ENCODE measurements around the gene SLC66A2. TPM values are rescaled to one million over a fixed set of nuclear protein-coding genes. Genes with fewer than 3 reads are reported as not detected.
"Not testable (repeated sequence)": the region's sequence is repeated elsewhere in the genome, so short reads cannot be mapped to it uniquely, and the experiment has no call there.

The SLC66A2 gene
- total RNA-seq: 10 to 100 TPM; 51.2 to 62.4 (median 54.1) TPM
- total RNA-seq (2013): 18.0 TPM

DNA sequence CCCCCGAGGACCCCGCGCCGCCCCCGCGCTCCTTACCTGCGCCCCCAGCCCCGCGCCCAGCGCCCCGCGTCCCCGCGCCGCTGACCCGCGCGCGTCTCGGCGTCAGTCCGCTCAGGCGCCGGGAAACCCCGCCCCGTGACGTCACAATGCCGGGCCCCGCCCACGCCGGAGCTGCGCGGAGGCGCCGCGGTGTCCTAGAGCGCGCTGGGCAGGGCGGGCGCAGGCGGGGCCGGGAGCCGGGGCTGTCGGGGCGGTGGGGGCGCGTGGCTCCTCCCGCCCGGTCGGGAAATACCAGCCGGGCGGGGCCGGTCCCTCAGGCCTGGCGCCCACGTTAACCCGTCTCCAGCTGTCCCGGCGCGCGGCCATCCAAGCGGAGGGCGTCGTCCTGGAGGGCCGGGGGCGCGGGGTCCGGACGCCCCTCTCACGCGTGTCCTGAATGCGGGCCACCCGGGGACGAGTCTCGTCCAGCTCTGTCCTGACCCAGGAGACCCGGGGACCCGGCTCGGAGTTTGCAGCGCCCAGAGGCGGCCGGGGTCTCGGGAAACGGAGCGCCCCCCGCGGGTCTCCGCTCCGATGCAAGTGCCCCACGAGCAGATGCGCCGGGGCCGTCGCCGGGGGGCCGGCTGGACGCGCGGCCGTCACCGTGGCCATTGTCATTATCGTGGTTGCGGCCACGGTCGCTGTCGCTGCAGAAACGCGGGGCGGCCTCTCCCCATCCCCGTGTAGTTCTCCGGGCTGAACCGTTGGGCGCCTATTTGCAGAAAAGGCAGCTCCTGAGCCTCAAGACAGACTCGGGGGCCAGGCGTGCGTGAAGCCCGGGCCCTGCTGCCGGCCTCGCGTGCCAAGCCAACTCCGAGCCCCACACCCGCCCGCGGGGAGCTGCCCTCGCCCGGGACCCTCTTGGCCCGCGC is at the start of gene SLC66A2:
TSS of gene SLC66A2 (minus strand) at position 109 of the 911 bp plus-strand sequence. CDS start 727 bp downstream, outside the sequence.
- Mint-ChIP-seq H3K27ac (peak within 1 kb of the TSS; percentile 76 to 79), H3K4me1 (peaks cover 21 to 30% of the 10 kb centered on the region in 2 donors), H3K36me3 (no peaks in the 10 kb centered on the region), H3K4me3 (peak within 1 kb of the TSS; percentile 90), H3K27me3 (ENCODE audit: low read depth in 2 of 2) (no peaks in the 10 kb centered on the region), H3K9me3 (no peaks in the 10 kb centered on the region)
- TF ChIP-seq, protein P1, sequence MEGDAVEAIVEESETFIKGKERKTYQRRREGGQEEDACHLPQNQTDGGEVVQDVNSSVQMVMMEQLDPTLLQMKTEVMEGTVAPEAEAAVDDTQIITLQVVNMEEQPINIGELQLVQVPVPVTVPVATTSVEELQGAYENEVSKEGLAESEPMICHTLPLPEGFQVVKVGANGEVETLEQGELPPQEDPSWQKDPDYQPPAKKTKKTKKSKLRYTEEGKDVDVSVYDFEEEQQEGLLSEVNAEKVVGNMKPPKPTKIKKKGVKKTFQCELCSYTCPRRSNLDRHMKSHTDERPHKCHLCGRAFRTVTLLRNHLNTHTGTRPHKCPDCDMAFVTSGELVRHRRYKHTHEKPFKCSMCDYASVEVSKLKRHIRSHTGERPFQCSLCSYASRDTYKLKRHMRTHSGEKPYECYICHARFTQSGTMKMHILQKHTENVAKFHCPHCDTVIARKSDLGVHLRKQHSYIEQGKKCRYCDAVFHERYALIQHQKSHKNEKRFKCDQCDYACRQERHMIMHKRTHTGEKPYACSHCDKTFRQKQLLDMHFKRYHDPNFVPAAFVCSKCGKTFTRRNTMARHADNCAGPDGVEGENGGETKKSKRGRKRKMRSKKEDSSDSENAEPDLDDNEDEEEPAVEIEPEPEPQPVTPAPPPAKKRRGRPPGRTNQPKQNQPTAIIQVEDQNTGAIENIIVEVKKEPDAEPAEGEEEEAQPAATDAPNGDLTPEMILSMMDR (IDR thresholded peaks at IDR 0.05): no peak
- no peak within 1 kb of the TSS for H3K27ac ChIP-seq (ENCODE audit: low read length)
- no peaks in the 10 kb centered on the region for H3K9me3 ChIP-seq (ENCODE audit: control insufficient read depth, insufficient read depth, low read length)
- peaks cover 2% of the 10 kb centered on the region for H3K36me3 ChIP-seq (ENCODE audit: control insufficient read depth, insufficient read depth, low read length)
- peaks cover 29% of the 10 kb centered on the region for H3K4me1 ChIP-seq (ENCODE audit: control insufficient read depth, insufficient read depth, low read length)
- peak within 1 kb of the TSS; percentile 56 for H3K4me3 ChIP-seq (ENCODE audit: low read length)
- peak; percentile 89 to 96 (median 92) for ATAC-seq
- peak; percentile 94 to 97 for DNase-seq
- under 1% methylated on average over 126 of the region's 126 CpGs for WGBS (ENCODE audit: insufficient coverage)
- H3K27me3 ChIP-seq (ENCODE audit: control insufficient read depth, insufficient read depth, low read length): no peaks in the 10 kb centered on the region
- intact Hi-C loops (cut with micrococcal nuclease): loop anchor here (1.0 to 5.0 kb wide), 3 partner anchors 12 to 81 kb away; partner anchors contain the start of genes RBFA and TXNL4A

DNA sequence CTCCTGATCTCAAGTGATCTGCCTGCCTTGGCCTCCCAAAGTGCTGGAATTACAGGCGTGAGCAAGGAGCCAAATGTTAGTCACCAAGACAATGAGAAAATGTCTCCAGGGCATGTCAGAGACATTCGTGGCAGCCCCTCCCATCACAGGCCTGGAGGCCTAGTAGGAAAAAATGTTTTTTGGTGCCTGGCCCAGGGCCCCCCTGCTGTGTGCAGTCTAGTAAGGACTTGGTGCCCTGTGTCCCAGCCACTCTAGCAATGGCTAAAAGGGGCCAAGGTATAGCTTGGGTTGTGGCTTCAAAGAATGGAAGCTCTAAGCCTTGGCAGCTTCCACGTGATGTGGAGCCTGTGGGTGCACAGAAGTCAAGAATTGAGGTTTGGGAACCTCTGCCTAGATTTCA is 49.4 kb upstream of the SLC66A2 start:
- peaks cover 0 to 6% of the 10 kb centered on the region in 2 donors for H3K9me3 Mint-ChIP-seq
- peaks cover 0 to 5% of the 10 kb centered on the region in 2 donors for H3K27me3 Mint-ChIP-seq (ENCODE audit: low read depth in 2 of 2)
- DNase-seq (no peak), ATAC-seq (no peak)
- H3K9me3 ChIP-seq (ENCODE audit: control insufficient read depth, insufficient read depth, low read length): peaks cover 4% of the 10 kb centered on the region
- H3K4me1 Mint-ChIP-seq: no peaks in the 10 kb centered on the region
- H3K27ac ChIP-seq (ENCODE audit: low read length): no peak overlapping the region
- H3K4me1 ChIP-seq (ENCODE audit: control insufficient read depth, insufficient read depth, low read length): no peaks in the 10 kb centered on the region
- H3K36me3 ChIP-seq (ENCODE audit: control insufficient read depth, insufficient read depth, low read length): no peaks in the 10 kb centered on the region
- no peak overlapping the region for H3K4me3 ChIP-seq (ENCODE audit: low read length)
- H3K27me3 ChIP-seq (ENCODE audit: control insufficient read depth, insufficient read depth, low read length): no peaks in the 10 kb centered on the region
- no peak overlapping the region for H3K4me3 Mint-ChIP-seq
- H3K36me3 Mint-ChIP-seq: no peaks in the 10 kb centered on the region
- TF ChIP-seq, protein P1 (IDR thresholded peaks at IDR 0.05): no peak
- intact Hi-C loops (cut with micrococcal nuclease): no loop called here
- no peak overlapping the region for H3K27ac Mint-ChIP-seq
- 76% methylated on average over 3 of the region's 3 CpGs for WGBS (ENCODE audit: insufficient coverage)

DNA sequence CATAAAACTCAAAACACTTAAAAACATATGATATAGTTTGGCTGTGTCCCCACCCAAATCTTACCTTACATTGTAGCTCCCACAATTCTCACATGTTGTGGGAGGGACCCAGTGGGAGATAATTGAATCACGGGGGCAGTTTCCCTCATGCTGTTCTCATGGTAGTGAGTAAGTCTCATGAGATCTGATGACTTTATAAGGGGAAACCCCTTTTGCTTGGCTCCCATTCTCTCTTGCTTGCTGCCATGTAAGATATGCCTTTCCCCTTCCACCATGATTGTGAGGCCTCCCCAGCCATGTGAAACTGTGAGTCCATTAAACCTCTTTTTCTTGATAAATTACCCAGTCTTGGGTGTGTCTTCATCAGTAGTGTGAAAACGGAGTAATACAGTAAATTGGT is 48.2 kb upstream of the SLC66A2 start:
- H3K27me3 Mint-ChIP-seq (ENCODE audit: low read depth in 2 of 2); H3K9me3 Mint-ChIP-seq; H3K4me1 ChIP-seq (ENCODE audit: control insufficient read depth, insufficient read depth, low read length); DNase-seq; H3K4me3 Mint-ChIP-seq; H3K4me3 ChIP-seq (ENCODE audit: low read length); H3K27ac ChIP-seq (ENCODE audit: low read length); H3K4me1 Mint-ChIP-seq; H3K9me3 ChIP-seq (ENCODE audit: control insufficient read depth, insufficient read depth, low read length); H3K27me3 ChIP-seq (ENCODE audit: control insufficient read depth, insufficient read depth, low read length); ATAC-seq; H3K36me3 ChIP-seq (ENCODE audit: control insufficient read depth, insufficient read depth, low read length); H3K27ac Mint-ChIP-seq; intact Hi-C loops (cut with micrococcal nuclease); H3K36me3 Mint-ChIP-seq: not testable (repeated sequence)
- WGBS (ENCODE audit: insufficient coverage): 77% methylated on average over 1 of the region's 2 CpGs

DNA sequence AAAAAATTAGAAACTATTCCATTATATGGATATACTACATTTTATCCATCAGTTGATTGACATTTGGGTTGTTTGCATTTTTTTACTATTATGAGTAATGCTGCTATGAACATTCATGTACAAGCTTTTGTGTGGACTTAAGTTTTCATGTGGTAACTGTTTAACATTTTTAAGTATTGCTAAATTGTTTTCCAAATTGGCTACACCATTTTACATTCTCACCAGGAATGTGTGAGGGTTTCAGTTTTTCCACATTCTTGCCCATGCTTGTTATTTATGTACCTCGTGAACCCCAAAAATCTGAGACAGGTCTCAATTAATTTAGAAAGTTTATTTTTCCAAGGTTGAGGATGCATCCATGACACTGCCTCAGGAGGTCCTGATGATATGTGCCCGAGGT is 40.0 kb upstream of the SLC66A2 start:
- ATAC-seq (no peak), DNase-seq (no peak)
- Mint-ChIP-seq H3K36me3 (no peaks in the 10 kb centered on the region), H3K9me3 (no peaks in the 10 kb centered on the region), H3K4me1 (peaks cover 18 to 19% of the 10 kb centered on the region in 2 donors), H3K27ac (no peak overlapping the region), H3K4me3 (no peak overlapping the region), H3K27me3 (ENCODE audit: low read depth in 2 of 2) (peaks cover 0 to 3% of the 10 kb centered on the region in 2 donors)
- H3K36me3 ChIP-seq (ENCODE audit: control insufficient read depth, insufficient read depth, low read length): no peaks in the 10 kb centered on the region
- peaks cover 12% of the 10 kb centered on the region for H3K4me1 ChIP-seq (ENCODE audit: control insufficient read depth, insufficient read depth, low read length)
- WGBS (ENCODE audit: insufficient coverage): 89% methylated on average over 2 of the region's 2 CpGs
- intact Hi-C loops (cut with micrococcal nuclease): no loop called here
- no peak overlapping the region for H3K27ac ChIP-seq (ENCODE audit: low read length)
- no peaks in the 10 kb centered on the region for H3K9me3 ChIP-seq (ENCODE audit: control insufficient read depth, insufficient read depth, low read length)
- no peak overlapping the region for H3K4me3 ChIP-seq (ENCODE audit: low read length)
- no peaks in the 10 kb centered on the region for H3K27me3 ChIP-seq (ENCODE audit: control insufficient read depth, insufficient read depth, low read length)
- TF ChIP-seq, protein P1 (IDR thresholded peaks at IDR 0.05): no peak
